GM18909 (cell line): Measurements from ENCODE around the gene STK25.
A peak's percentile ranks its signal among the peaks of the same experiment; 100 is the strongest.

Source experiments
- ATAC-seq: cut with Tn5 transposase; IDR thresholded peaks from one replicate; pipeline ENCODE4 v1.9.1; 2021; ENCODE audit warnings: mild to moderate bottlenecking; ENCODE audit not compliant: unreplicated experiment, poor library complexity

The STK25 gene

GRCh38 chr2:241508240-241509154 lies at the start of gene STK25:
TSS of gene STK25 (minus strand) at chr2:241508584. CDS start at chr2:241508035, 549 bp downstream.
- peak; percentile 92 for ATAC-seq

- no peak for ATAC-seq
Observed at GRCh38 chr2:241556746-241557145, 48.4 kb upstream of the STK25 start.

GRCh38 chr2:241555711-241556110 lies 47.3 kb upstream of the STK25 start:
- ATAC-seq = no peak

- no peak for ATAC-seq
Observed at GRCh38 chr2:241554610-241555322, 46.4 kb upstream of the STK25 start.

GRCh38 chr2:241553981-241554380 lies 45.6 kb upstream of the STK25 start:
- no peak for ATAC-seq

GRCh38 chr2:241553512-241553830 lies 45.1 kb upstream of the STK25 start:
- ATAC-seq = no peak

- ATAC-seq = no peak
Observed at GRCh38 chr2:241551998-241552737, 43.8 kb upstream of the STK25 start.

GRCh38 chr2:241551599-241551997 lies 43.2 kb upstream of the STK25 start:
- ATAC-seq = no peak

- no peak for ATAC-seq
Observed at GRCh38 chr2:241550616-241551580, 42.5 kb upstream of the STK25 start.

GRCh38 chr2:241548451-241548835 lies 40.1 kb upstream of the STK25 start:
- no peak for ATAC-seq

- no peak for ATAC-seq
Observed at GRCh38 chr2:241547781-241548450, 39.5 kb upstream of the STK25 start.

- ATAC-seq = no peak
Observed at GRCh38 chr2:241546771-241547498, 38.6 kb upstream of the STK25 start.

GRCh38 chr2:241545523-241546473 lies 37.4 kb upstream of the STK25 start:
- ATAC-seq = no peak

- ATAC-seq = no peak
Observed at GRCh38 chr2:241545106-241545505, 36.7 kb upstream of the STK25 start.

GRCh38 chr2:241542278-241542605 lies 33.9 kb upstream of the STK25 start:
- no peak for ATAC-seq

- ATAC-seq = no peak
Observed at GRCh38 chr2:241541564-241542277, 33.3 kb upstream of the STK25 start.
